HepG2 (cell line): ENCODE results near the gene PCLO. TPM values are rescaled to one million over a fixed set of nuclear protein-coding genes. Genes with fewer than 3 reads are reported as not detected.

ENCODE experiments used
- polyA plus RNA-seq, 8 experiments: library from polyadenylated mRNA; depleted of rRNA in 3 of 8; stranded (reverse) in 7 of 8; unstranded in 1 of 8; fragments of >200 nt; fragmentation: Illumina TruSeq in 4 of 8; extraction: Trizol in 4 of 8; gene quantifications; 2 replicates each; pipeline versions ENCODE4 v1.2.1 to v1.2.3, GENCODE V29; 2011 to 2016; ENCODE audit warnings: low read depth in 4 of 8, missing spikeins in 1 of 8, mixed read lengths in 1 of 8; ENCODE audit not compliant: insufficient read depth in 1 of 8
- small RNA-seq, 3 experiments: library from RNA; depleted of rRNA; stranded (forward); fragments of <200 nt; gene quantifications; one replicate each; pipeline ENCODE3, GENCODE V24; 2012; ENCODE audit warnings: low read depth in 2 of 3, low replicate concordance in 1 of 3; ENCODE audit not compliant: insufficient read length in 3 of 3, insufficient read depth in 2 of 3
- total RNA-seq, 5 experiments: library from RNA; depleted of rRNA; stranded (reverse); fragments of >200 nt; fragmentation: Illumina TruSeq; extraction: Trizol; gene quantifications; 2 replicates each; pipeline ENCODE4 v1.2.3, GENCODE V29; 2016; ENCODE audit warnings: low read depth in 1 of 5

Gene PCLO
- total and polyA plus RNA-seq, 2 of the 13 experiments (the other 11 are each of a cell fraction or from before 2014, with no cell fraction given): 0.07 to 0.29 TPM

Small RNAs within 50 kb of the gene (small RNA-seq; reads per million reads assigned to genes)
- 0 to 1.9 (median 0) reads per million in 3 experiments for gene RNA5SP235
